ENCODE results near the gene NRBF2. TPM values are rescaled to one million over a fixed set of nuclear protein-coding genes. Genes with fewer than 3 reads are reported as not detected.
A peak's percentile ranks its signal among the peaks of the same experiment; 100 is the strongest.

Gene NRBF2
- total and polyA plus RNA-seq, 2 experiments from 2014 or later: 22.9 to 38.3 TPM

- TF ChIP-seq REST (IDR thresholded peaks at IDR 0.05; ENCODE audit: unreplicated experiment) (no peak), POLR2AphosphoS5 (IDR thresholded peaks at IDR 0.05; ENCODE audit: low read depth) (no peak), EZH2 (IDR thresholded peaks at IDR 0.05; ENCODE audit: low read depth, unreplicated experiment) (no peak), ZNF114 (CRISPR knock-in tag; IDR thresholded peaks at IDR 0.05) (no peak)
Observed at GRCh38 chr10:63114031-63114814, 18.9 kb upstream of the NRBF2 start (continued).

GRCh38 chr10:63115732-63116383 lies 17.3 kb upstream of the NRBF2 start:
- Histone ChIP-seq H3K27ac (ENCODE audit: low read depth) (no peak overlapping the region), H3K4me1 (ENCODE audit: insufficient read depth) (peaks cover 3% of the 10 kb centered on the region; the same call in 1 of the 2 replicates), H3F3A (replicated peaks; ENCODE audit: low read depth) (no peaks in the 10 kb centered on the region), H2AFZ (peak overlapping the region; percentile 59; the same call in 1 of the 2 replicates), H3K27me3 (ENCODE audit: insufficient read depth) (no peaks in the 10 kb centered on the region), H3K36me3 (ENCODE audit: insufficient read depth) (no peaks in the 10 kb centered on the region), H4K20me1 (replicated peaks; ENCODE audit: insufficient read depth) (no peaks in the 10 kb centered on the region), H3K4me2 (no peak overlapping the region), H3K9me2 (ENCODE audit: insufficient read depth) (no peaks in the 10 kb centered on the region), H3K79me2 (replicated peaks; ENCODE audit: insufficient read depth) (no peaks in the 10 kb centered on the region), H3K4me3 (no peak overlapping the region)
- Mint-ChIP-seq H3K27me3 (ENCODE audit: insufficient read depth, low read depth, poor library complexity) (peaks cover 5% of the 10 kb centered on the region), H3K9me3 (peaks cover 5% of the 10 kb centered on the region; the same call in 2 of the 3 replicates), H3K4me3 (no peak overlapping the region), H3K27ac (no peak overlapping the region), H3K4me1 (no peaks in the 10 kb centered on the region), H3K36me3 (ENCODE audit: low read depth) (peaks cover 2% of the 10 kb centered on the region; the same call in 1 of the 3 replicates)
- no peak for ATAC-seq
- no peak for DNase-seq (ENCODE audit: low spot score)
- TF ChIP-seq REST (IDR thresholded peaks at IDR 0.05; ENCODE audit: unreplicated experiment): no peak
- no peak for TF ChIP-seq CTCF (conservative IDR thresholded peaks at IDR 0.05; ENCODE audit: low read depth in 2 of 2)
- TF ChIP-seq POLR2AphosphoS5 (IDR thresholded peaks at IDR 0.05; ENCODE audit: low read depth): no peak
- TF ChIP-seq EZH2 (IDR thresholded peaks at IDR 0.05; ENCODE audit: low read depth, unreplicated experiment): no peak
- TF ChIP-seq EZH2phosphoT487 (IDR thresholded peaks at IDR 0.05; ENCODE audit: unreplicated experiment): no peak
- no peak for TF ChIP-seq ZNF114 (CRISPR knock-in tag; IDR thresholded peaks at IDR 0.05)
- TF ChIP-seq NANOG (IDR thresholded peaks at IDR 0.05; ENCODE audit: borderline replicate concordance): no peak
- no peak for TF ChIP-seq CREB1 (CRISPR knock-in tag; IDR thresholded peaks at IDR 0.05; ENCODE audit: low read depth)
- TF ChIP-seq JUNB (IDR thresholded peaks at IDR 0.05; ENCODE audit: unreplicated experiment): no peak
- no peak for TF ChIP-seq STAT1 (IDR thresholded peaks at IDR 0.05; ENCODE audit: unreplicated experiment)
